GM18498 (cell line): ENCODE data around the gene GRM5.

Source experiments
- ATAC-seq: cut with Tn5 transposase; IDR thresholded peaks from one replicate; pipeline ENCODE4 v1.9.1; 2021; ENCODE audit warnings: mild to moderate bottlenecking, moderate library complexity; ENCODE audit not compliant: unreplicated experiment

Gene GRM5

DNA sequence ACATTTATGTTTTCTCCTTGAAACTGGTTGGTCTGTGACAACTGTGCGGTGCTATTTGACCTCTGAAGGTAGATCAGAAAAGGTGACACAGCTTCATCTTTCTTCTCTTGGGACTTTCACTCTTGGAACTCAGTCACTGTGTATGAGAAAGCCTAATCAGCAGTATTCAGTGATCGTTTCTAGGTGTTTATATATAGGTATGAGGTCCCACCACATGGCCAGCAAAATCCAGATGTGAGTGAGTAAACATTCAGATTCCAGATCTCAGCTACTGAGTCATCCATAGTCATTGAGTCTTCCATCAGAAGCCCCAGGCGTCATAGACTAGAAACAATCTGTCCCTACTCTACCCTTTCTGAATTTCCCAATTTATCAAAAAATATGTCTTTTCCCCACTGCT is 610.9 kb downstream of the GRM5 start:
- no peak for ATAC-seq
